NCI-H524 treated with DMSO at 0.1 percent for 48 hours (cell line): ENCODE measurements around the gene CDC42SE1.
"Not testable (repeated sequence)": the region's sequence is repeated elsewhere in the genome, so short reads cannot be mapped to it uniquely, and the experiment has no call there.

Experiments
- DNase-seq: peaks from one replicate; lab custom pipeline; 2025; lab: John Stamatoyannopoulos, UW

Gene CDC42SE1, protein sequence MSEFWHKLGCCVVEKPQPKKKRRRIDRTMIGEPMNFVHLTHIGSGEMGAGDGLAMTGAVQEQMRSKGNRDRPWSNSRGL

DNA sequence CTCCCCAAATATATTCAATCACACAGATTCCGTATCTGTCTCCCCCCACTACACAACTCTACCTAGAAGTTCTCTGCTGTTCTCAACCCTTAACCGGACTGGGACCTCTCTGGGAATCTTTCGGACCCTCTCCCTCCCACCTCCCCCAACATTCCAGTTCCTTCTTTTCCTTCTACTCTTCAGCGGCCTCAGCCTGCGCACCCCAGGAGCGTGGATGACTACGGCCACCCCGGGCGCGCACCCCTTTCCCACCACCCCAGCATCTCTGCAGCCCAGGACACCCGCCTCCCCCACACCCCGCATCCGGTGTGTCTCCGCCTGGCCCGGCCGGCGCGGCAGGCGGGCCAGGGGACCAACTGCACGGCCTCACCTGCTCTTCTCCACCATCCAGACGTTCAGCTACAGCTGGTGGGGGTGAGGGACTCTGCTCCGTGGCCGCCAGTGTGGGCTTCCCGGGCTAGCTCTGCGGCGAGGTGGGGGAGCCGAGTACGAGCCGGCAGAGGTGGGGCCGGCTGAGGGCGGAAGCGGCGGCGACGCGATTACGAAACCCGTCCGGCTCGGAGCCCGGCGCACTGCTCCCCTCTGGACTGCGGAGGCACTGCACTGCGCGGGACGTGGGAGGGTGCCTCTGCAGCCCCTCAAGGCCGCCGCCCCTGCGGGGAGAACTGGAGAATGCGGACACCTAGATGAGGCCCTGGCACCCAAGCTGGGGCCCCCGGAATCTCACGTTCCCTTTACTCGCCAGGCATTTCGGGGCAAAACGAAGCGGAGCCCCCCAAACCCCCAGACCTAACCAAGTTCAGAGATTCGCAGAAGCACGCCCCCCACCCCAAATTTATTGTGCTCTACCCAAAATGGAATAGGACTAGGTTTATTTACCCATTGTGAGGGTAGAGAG, at the start of gene CDC42SE1:
Gene CDC42SE1, minus strand, starts transcription at position 514 of the 898 bp plus-strand sequence. CDS start 3,892 bp downstream, outside the sequence.
- peak; percentile 22 for DNase-seq

DNA sequence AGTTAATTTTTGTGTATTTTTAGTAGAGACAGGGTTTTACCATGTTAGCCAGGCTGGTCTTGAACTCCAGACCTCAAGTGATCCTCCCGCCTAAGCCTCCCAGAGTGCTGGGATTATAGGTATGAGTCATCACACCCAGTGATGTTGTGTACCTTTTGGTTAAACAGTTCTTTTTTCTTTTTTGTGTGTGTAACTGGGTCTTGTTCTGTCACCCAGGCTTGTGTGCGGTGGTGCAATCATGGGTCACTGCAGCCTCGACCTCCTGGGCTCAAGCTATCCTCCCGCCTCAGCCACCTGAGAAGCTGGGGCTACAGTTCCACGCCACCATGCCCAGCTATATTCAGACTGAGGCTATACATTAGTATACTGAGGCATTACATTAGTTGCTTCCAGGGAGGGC, 48.9 kb upstream of the CDC42SE1 start:
- no peak for DNase-seq

DNA sequence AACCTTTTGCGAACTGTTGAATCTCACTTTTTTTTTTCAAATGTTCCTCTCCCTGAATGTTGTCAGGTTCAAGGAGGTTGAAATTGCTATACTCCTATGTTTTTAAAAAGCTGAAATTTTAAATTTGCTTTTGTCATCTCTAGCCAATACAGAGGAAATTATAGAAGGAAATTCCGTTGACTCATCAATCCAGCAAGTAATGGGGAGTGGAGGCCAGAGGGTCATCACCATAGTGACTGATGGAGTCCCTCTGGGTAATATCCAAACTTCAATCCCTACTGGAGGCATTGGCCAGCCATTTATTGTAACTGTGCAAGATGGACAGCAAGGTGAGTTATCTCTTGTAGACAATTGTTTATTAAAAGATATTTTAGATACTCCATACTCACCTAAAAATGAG, 47.5 kb upstream of the CDC42SE1 start:
- DNase-seq, result no peak

DNA sequence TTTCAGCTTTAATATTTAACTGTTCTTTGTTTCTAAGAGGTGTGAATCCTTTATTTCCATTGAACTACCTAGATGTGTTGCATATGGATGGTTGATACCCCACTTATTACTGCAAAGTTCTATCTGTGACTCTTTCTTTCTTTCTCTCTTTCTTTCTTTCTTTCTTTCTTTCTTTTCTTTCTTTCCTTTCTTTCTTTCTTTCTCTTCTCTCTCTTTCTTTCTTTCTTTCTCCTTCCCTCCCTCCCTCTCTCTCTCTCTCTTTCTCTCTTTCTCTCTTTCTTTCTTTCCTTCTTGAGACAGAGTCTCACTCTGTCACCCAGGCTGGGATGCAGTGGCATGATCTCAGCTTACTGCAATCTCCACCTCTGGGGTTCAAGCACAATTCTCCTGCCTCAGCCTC, 45.2 kb upstream of the CDC42SE1 start:
- DNase-seq, result no peak

DNA sequence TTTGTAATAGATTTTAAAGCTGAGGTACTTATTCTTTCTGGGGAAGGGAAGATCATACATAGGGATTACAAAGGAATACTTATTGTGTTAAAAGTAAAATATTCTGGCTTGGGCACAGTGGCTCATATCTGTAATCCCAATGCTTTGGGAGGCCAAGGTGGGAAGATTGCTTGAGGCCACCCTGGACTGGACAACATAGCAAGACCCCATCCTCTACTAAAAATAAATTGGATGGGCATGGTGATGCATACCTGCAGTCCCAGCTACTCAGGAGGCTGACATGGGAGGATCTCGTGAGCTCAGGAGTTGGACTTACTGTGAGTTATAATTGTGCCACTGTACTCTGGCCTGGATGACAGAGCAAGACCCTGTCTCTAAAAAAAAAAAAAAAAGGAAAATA, 38.7 kb upstream of the CDC42SE1 start:
- DNase-seq, result no peak

DNA sequence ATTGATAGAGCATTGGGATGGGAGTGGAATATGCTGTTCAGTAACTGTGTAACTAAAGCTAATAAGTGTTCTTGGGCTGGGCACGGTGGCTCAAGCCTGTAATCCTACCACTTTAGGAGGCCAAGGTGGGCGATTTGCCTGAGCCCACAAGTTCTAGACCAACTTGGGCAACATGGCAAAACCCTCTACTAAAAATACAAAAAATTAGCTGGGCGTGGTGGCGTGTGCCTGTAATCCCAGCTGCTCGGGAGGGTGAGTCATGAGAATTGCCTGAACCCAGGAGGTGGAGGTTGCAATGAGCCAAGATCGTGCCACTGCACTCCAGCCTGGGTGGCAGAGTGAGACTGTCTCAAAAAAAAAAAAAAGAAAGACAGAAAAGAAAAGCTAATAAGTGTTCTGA, 38.0 kb upstream of the CDC42SE1 start:
- not testable (repeated sequence) for DNase-seq

DNA sequence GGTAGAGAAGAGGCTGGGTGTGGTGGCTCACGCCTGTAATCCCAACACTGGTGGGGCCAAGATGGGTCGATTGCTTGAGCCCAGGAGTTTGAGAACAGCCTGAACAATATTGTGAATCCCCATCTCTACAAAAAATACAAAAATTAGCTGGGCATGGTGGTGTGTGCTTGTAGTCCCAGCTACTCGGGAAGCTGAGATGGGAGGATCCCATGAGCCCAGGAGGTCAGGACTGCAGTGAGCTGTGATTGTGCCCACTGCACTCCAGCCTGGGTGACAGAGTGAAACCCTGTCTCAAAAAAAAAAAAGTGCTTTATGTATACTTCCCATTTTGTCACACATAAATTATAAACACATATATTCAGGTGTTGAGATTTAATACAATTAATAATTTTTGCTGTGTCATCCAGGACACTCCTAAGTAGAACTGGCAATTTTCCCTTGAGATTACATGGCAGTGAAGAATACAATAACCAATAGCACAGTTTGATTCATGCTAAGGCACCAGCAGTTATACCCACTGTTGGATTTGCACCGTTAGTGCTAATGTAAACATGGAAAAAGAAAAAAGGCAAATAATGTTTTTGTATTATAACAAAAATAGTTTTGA, 26.6 kb upstream of the CDC42SE1 start:
- DNase-seq, result no peak

DNA sequence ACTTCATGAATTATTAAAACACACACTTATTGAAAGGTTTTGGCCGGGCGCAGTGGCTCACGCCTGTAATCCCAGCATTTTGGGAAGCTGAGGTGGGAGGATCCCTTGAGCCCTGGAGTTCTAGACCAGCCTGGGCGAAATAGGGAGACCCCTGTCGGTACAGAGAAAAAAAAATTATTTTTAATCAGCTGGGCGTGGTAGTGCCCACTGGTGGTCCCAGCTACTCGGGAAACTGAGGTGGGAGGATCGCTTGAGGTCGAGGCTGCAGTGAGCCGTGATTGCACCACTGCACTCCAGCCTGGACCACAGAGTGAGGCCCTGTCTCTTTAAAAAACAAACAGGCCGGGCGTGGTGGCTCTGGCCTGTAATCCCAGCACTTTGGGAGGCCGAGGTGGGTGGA, 12.8 kb upstream of the CDC42SE1 start:
- DNase-seq, result no peak

DNA sequence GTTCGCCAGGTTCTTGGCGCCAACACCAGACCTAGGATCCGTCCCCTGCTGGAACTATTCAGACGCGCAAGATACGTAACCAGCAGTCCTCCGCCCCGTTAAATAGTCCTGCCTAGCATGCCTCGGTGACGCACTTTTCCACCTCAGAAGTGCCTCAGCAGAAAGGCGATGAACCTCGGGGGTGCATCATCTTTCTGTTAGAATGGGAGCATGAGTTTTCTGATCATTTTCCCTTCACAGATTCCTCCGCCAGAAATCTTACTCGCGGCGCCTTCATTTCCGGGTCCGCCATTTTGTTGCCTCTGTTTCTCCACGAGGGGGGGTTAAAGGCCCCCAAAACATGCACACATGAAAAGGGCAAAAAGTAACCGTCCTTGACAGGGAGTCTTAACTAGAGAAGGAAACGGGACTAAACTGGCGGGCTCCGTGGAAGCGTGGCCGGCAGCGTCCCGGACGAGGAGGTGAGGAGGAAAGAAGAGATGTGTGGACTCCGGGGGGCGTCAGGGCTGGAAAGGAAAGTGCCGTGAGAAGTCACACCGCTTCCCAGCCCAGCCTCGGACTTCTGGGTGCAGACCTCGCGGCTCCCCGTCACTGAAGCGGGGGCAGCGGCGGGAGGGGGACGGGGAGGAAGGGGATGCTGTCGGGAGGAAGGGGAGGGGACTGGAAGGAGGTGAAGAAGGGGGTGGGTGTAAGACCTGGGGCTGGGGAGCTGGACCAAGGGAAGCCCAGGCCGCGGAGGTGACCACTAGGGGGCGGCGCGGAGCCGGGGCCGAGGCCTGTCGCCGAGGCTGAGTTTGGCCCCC, 11.3 kb upstream of the CDC42SE1 start, which contains the start of gene GABPB2:
Gene GABPB2, plus strand, starts transcription at position 288 of the 803 bp plus-strand sequence. CDS start 17,429 bp downstream, outside the sequence.
- peak; percentile 66 for DNase-seq

DNA sequence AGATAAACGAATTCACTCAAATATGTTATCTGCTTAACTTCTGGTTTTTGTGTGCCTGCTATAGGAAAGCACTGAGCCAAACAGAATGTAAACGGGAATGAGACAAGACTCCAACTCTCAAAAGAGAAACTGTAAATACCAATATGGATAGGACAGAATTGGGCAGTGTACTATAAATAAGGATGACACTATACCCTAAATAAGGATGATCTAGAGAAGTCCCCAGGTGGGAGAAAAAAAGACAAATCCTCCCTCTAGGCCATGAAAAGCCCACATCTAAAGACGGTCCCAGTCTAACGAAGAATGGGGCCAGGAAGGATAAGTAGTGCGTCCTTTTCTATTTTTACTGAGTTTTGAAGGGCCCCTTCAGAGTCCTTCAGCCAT, 9.7 kb upstream of the CDC42SE1 start:
- DNase-seq, result no peak

DNA sequence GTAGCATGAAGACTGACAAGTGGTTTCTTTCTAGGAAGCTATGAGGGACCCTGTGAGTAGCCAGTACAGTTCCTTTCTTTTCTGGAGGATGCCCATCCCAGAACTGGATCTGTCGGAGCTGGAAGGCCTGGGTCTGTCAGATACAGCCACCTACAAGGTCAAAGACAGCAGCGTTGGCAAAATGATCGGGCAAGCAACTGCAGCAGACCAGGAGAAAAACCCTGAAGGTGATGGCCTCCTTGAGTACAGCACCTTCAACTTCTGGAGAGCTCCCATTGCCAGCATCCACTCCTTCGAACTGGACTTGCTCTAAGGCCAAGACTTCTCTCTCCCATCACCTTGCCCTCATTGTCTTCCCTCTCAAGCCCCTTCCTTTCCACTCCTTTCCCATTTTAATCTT, 7.8 kb upstream of the CDC42SE1 start:
- no peak for DNase-seq

DNA sequence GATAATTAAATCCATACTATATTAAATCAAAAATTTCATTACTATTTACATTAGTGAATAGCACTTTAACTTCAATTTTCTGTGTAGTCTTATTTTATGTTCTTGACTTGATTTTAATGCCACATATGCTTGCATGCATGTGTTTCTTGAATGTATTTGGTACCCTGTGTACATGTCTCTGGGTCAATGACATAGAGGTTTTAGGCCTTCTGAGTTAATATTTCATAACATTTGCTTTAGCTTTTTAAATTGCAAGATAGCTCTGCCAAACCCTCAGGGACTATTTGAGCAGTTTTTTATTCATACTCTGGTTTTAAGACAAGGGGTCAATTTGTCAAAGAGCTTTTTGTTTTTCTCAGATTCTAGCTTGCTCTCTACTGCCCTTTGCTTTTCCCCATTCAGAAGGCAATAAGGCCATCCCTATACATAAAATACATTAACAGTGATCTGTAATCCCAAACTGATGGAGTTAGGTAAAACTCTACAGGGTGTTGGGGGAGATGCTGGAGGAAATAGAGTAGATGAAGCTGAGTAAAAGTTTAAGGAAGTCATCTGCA, 5.7 kb upstream of the CDC42SE1 start:
- no peak for DNase-seq

DNA sequence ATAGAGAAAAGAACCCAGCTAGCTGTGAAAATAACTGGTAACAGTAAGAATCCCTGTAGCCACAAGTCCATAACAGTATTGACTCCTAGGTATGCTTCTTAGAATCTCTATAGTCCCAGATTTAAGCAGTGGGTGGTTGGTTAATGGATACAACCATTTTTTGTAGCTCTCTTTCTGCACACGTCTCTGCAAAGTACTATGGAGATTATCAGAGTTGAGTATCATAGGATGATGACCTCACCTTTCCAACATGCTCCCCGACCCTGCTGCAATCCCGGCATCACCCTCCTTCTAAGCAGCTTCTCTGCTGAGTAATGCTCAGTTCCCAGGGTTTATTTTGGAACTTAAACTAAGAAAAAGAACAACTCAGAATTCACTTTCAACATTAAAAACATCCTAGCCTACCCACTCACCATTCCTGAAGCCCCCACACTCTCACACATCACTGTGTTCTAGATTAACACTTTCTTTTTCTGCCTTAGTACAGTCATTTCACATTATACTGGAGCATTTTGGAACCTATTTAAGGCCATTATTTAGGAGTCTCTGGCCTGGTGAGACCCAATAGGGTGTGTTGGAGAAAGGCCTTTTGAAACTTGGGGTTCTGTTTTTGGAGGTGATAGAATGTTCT, 3.4 kb upstream of the CDC42SE1 start:
- no peak for DNase-seq

DNA sequence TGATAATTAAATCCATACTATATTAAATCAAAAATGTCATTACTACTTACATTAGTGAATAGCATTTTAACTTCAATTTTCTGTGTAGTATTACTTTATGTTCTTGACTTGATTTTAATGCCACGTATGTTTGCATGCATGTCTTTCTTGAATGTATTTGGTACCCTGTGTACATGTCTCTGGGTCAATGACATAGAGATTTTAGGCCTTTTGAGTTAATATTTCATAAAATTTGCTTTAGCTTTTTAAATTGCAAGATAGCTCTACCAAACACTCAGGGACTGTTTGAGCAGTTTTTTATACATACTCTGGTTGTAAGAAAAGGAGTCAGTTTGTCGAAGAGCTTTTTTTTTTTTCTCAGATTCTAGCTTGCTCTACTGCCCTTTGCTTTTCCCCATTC, 2.3 kb upstream of the CDC42SE1 start:
- DNase-seq, result no peak

DNA sequence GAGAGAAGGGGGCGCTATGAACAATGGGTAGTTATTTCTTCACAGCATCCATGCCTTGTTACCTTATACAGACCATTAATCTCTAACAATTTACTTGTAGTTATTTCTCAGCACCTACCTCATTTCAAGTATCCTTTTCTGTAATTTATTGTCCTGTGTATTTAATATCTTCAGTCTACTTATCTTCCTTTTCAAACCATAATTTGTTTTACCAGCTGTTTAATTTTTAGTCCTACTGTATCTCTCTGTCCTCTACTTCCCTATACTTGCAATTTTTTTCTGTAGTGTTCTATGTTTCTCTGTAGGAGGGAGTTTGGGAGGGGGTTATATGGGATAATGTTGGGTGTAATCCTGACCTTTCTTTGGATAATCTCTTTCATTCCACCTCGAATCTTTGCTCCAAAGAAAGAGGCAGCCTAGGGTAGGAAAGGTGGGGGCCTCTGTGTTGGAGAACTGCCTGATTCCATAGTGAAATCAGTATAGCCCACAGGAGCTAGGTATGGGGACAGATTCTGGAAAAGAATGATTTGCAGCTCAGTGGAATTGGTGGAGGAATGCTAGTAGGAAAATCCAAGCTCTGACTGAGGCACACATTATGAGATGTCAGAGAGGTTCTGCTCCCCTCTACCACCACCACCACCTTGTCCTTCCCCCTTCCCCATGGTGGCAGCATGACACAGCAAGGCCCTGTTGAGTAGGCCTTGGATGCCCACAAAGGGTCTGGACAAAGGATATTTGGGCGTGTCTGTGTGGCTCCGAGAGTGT, 1.4 kb upstream of the CDC42SE1 start:
- no peak for DNase-seq

DNA sequence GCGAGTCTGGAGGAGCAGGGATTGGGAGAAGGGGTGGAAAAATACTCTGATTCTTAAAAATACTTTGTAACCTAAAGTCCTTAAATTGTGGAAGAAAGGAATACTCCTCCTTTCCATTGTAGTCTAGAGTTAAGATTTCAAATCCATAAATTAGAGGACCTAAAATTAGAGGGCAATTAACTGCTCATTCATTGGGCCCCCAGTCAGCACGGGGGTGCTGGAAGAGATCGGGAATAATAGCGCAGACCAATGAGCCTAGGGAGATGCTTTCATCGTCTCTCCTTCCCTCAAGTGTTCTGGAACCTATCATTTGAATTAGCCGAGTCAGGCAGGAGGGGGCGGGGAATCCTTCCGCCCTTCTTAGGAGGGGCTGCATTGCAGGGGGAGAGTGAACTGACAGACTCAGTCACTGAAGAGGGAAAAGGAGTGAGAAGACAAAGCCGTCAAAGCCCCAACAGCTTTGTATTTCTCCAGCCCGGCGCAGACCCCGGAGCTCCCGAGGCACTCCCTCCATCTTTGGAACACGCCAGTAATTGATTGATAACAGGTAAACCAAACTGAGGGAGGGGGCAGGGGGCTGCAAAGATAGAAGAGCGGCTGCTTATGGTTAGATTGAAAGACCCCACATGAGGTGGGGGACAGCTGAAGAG, 710 bp upstream of the CDC42SE1 start, which contains the start of gene MLLT11:
Gene MLLT11, plus strand, starts transcription at position 391 of the 650 bp plus-strand sequence. CDS start 6,828 bp downstream, outside the sequence.
- DNase-seq, result peak; percentile 68

DNA sequence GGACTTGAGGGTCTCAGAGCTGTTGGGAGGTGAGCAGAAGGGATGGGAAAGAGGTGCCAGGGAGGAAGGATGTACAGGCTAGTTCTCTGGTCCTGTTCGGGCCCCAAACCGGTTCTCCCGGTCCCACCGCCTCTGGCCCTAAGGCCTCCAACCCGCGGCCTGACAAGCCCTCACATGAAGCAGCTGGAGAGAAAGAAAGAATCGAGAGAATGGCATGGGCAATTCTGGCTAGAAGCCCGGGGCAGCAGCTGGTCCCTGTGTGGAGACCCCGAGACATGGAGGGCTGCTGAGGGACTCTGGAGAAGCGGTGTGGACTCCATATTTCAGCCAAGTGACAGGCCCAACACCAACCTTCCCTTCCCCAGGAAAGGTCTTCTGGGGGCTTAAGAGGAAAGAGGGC, 730 bp downstream of the CDC42SE1 start:
- no peak for DNase-seq

DNA sequence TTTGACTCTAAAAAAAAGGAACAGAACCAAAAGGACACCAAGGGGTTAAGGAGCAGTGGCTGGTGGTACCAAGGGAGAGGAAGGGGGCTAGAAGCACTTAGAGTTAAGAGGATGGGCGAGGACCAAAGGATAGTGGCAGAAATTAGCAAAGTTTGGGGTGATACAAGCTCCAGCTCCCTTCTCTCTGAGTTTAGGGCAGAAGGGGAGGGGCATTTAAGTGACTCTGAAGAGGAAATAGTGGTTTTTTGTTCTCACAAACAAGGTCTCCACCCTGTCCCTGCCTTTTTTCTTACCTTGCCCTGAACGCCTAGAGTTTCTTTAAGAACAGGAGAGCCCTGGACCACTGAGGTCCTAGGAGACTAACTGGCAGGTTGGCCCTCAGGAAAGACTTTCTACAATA, 3.3 kb downstream of the CDC42SE1 start:
- no peak for DNase-seq

DNA sequence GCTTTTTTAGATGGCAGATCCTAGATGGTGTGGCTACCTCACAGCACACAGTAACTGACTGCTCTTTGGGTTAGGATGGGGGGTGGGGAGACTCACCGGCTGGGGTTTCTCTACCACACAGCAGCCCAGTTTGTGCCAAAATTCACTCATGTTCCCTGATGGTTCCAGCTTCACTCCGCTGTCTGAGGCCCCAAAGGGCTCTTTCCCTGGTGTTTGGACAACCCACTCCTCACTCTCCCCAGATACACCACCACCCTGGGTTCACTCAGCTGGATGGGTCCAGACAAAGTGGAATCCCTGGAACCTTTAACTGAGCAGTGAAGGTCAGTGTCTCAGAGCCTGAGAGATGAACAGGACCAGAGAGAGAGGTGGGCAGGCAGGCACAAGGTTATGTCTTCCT, 3.8 kb downstream of the CDC42SE1 start:
- DNase-seq, result no peak

DNA sequence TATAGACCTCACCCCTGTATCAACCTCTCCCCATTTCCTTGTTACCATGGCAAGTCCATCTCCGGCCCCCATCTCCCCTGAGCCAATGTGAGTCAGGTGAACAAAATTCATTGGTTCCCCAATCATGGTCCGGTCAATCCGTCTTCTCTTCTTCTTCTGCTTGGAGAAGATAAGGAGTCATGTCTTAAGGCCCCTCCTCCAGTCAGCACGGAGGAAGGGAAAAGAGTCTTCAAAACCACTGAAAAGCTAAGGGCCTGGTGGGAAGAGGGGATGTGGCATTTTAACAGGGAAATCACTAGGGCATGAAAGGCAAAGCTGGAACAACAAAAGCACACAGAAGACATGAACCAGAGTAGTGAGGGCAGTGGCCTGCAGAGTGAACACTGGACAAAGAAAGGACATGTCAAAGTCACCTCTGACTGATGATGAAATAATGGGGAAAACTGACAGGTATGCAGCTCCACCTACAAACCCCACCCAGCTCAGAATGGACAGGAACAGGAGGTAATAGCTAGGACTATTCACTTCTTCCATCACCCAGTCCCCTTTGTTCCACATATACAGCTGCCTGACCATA, 4.4 kb downstream of the CDC42SE1 start:
- DNase-seq, result no peak
